ENCODE measurements around the gene PDE6D. TPM values are rescaled to one million over a fixed set of nuclear protein-coding genes. Genes with fewer than 3 reads are reported as not detected.

PDE6D gene
- total RNA-seq, 2 experiments from 2014 or later: 5.9 to 7.0 TPM

DNA sequence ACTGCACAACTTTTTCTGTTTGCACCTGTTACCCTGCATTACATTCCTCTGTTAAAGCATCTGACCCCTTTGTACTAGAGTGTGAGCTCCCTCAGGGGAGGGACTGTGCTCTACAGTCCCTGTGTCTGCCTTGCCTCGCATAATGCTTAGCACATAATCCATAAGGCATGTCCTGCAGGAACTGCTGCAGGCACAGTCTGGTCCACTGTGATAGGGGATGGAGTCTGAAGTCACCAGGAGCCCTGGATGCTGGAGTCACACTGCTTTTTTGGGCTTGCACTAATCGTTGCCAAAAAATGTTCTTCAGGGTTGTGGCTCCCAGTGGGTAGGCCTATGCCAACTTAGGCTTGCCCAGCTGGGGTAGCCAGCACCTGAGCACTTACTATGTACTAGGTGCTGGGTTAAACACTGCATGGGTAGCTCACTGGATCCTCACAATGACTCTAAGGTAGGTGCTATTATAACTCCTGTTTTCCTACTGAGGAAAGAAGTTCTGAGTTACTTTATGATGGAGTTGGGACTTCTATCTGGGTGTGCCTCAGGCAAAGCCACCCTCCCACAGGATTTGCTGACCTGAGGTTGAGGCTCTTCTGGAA lies 38.5 kb upstream of the PDE6D start:
- Histone ChIP-seq H3K9me3 (ENCODE audit: control insufficient read depth in 1 of 2, insufficient read depth in 1 of 2, low read length in 2 of 2) (no peaks in the 10 kb centered on the region), H3K4me1 (ENCODE audit: insufficient read depth, low read length) (no peaks in the 10 kb centered on the region), H3K27me3 (ENCODE audit: control insufficient read depth in 1 of 2, insufficient read depth in 2 of 2, low read length in 2 of 2) (no peaks in the 10 kb centered on the region), H3K4me3 (ENCODE audit: low read length) (no peak overlapping the region), H3K27ac (ENCODE audit: low read depth in 1 of 2, low read length in 2 of 2) (no peak overlapping the region), H3K36me3 (ENCODE audit: insufficient read depth, low read length) (no peaks in the 10 kb centered on the region)
- ChIA-PET POLR2A (no interaction called here), CTCF (no interaction called here)
- Mint-ChIP-seq H3K27ac (no peak overlapping the region), H3K4me1 (ENCODE audit: low read depth) (no peaks in the 10 kb centered on the region), H3K4me3 (no peak overlapping the region), H3K9me3 (no peaks in the 10 kb centered on the region), H3K27me3 (peaks cover 10% of the 10 kb centered on the region), H3K36me3 (ENCODE audit: low read depth) (peaks cover 5% of the 10 kb centered on the region)
- DNase-seq (no peak), ATAC-seq (ENCODE audit: poor library complexity) (no peak)
- intact Hi-C loops (cut with DNase I, micrococcal nuclease): no loop called here
- TF ChIP-seq, protein P1, sequence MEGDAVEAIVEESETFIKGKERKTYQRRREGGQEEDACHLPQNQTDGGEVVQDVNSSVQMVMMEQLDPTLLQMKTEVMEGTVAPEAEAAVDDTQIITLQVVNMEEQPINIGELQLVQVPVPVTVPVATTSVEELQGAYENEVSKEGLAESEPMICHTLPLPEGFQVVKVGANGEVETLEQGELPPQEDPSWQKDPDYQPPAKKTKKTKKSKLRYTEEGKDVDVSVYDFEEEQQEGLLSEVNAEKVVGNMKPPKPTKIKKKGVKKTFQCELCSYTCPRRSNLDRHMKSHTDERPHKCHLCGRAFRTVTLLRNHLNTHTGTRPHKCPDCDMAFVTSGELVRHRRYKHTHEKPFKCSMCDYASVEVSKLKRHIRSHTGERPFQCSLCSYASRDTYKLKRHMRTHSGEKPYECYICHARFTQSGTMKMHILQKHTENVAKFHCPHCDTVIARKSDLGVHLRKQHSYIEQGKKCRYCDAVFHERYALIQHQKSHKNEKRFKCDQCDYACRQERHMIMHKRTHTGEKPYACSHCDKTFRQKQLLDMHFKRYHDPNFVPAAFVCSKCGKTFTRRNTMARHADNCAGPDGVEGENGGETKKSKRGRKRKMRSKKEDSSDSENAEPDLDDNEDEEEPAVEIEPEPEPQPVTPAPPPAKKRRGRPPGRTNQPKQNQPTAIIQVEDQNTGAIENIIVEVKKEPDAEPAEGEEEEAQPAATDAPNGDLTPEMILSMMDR (IDR thresholded peaks at IDR 0.05): no peak

DNA sequence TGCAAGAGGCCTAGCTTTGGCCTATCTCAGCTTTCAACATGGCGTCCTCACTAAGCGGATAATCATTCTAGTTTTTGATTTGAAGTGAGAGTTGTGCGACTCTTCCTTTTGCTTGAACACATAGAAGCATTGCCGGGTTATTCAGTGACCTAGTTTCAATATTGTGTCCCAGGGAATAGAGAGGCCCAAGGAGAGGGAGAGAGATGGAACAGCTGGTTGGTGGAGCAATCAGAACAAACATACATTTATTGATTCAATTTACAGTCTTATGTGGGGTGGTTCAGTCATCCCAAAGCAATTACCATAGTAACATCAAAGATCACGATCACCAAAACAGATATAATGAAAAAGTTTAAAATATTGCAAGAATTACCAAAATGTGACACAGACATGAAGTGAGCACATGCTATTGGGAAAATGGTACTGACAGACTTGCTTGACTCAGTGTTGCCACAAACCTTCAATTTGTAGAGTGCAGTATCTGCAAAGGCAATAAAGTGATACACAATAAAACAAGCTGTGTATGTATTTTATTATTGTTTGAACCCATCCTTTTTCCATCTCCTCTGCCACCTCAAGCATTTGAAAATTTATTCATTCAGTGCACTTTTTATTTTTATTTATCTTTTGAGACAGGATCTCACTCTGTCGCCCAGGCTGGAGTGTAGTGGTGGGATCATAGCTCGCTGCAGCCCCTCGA lies 35.4 kb upstream of the PDE6D start:
- H3K4me3 ChIP-seq (ENCODE audit: low read length): no peak overlapping the region
- no peak overlapping the region for H3K4me3 Mint-ChIP-seq
- peaks cover 28% of the 10 kb centered on the region for H3K36me3 Mint-ChIP-seq (ENCODE audit: low read depth)
- no peaks in the 10 kb centered on the region for H3K9me3 ChIP-seq (ENCODE audit: control insufficient read depth in 1 of 2, insufficient read depth in 1 of 2, low read length in 2 of 2)
- H3K36me3 ChIP-seq (ENCODE audit: insufficient read depth, low read length): peaks cover 4% of the 10 kb centered on the region
- peaks cover 5% of the 10 kb centered on the region for H3K27me3 Mint-ChIP-seq
- DNase-seq (no peak), ATAC-seq (ENCODE audit: poor library complexity) (no peak)
- H3K27ac Mint-ChIP-seq: no peak overlapping the region
- ChIA-PET POLR2A (no interaction called here), CTCF (no interaction called here)
- H3K27me3 ChIP-seq (ENCODE audit: control insufficient read depth in 1 of 2, insufficient read depth in 2 of 2, low read length in 2 of 2): no peaks in the 10 kb centered on the region
- intact Hi-C loops (cut with DNase I, micrococcal nuclease): no loop called here
- H3K4me1 Mint-ChIP-seq (ENCODE audit: low read depth): no peaks in the 10 kb centered on the region
- TF ChIP-seq, protein P1 (IDR thresholded peaks at IDR 0.05): no peak
- no peaks in the 10 kb centered on the region for H3K9me3 Mint-ChIP-seq
- no peaks in the 10 kb centered on the region for H3K4me1 ChIP-seq (ENCODE audit: insufficient read depth, low read length)
- H3K27ac ChIP-seq (ENCODE audit: low read depth in 1 of 2, low read length in 2 of 2): no peak overlapping the region

DNA sequence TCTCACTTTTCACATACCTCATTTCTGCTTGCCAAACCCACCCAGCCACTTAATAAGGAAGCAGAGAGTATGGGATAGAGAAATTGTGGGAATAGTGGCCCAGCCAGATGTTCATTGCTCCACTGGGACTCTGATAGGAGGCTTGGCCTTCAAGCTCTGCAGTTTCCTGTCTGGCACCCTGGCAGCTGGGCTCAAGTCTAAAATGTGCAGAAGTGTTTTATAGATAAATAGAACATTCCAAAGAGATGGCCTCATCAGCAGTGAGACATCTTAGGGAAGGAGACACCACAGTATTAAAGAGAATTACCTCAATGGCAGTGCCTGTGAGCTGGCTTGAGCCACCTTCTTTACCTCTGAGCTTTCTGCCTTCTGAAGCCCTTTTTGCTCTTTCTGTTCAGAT lies 29.8 kb upstream of the PDE6D start:
- no peaks in the 10 kb centered on the region for H3K9me3 Mint-ChIP-seq
- peaks cover 77% of the 10 kb centered on the region for H3K36me3 Mint-ChIP-seq (ENCODE audit: low read depth)
- Histone ChIP-seq H3K27me3 (ENCODE audit: control insufficient read depth in 1 of 2, insufficient read depth in 2 of 2, low read length in 2 of 2) (no peaks in the 10 kb centered on the region), H3K9me3 (ENCODE audit: control insufficient read depth in 1 of 2, insufficient read depth in 1 of 2, low read length in 2 of 2) (no peaks in the 10 kb centered on the region), H3K4me1 (ENCODE audit: insufficient read depth, low read length) (no peaks in the 10 kb centered on the region), H3K4me3 (ENCODE audit: low read length) (no peak overlapping the region), H3K36me3 (ENCODE audit: insufficient read depth, low read length) (peaks cover 48% of the 10 kb centered on the region), H3K27ac (ENCODE audit: low read depth in 1 of 2, low read length in 2 of 2) (no peak overlapping the region)
- no peak overlapping the region for H3K27ac Mint-ChIP-seq
- no peak for DNase-seq
- intact Hi-C loops (cut with DNase I, micrococcal nuclease): no loop called here
- H3K4me3 Mint-ChIP-seq: no peak overlapping the region
- ATAC-seq (ENCODE audit: poor library complexity): no peak
- H3K4me1 Mint-ChIP-seq (ENCODE audit: low read depth): no peaks in the 10 kb centered on the region
- TF ChIP-seq, protein P1 (IDR thresholded peaks at IDR 0.05): no peak
- ChIA-PET POLR2A (no interaction called here), CTCF (no interaction called here)
- no peaks in the 10 kb centered on the region for H3K27me3 Mint-ChIP-seq
